HepG2 (cell line): ENCODE data around the gene MSI2. TPM values are rescaled to one million over a fixed set of nuclear protein-coding genes. Genes with fewer than 3 reads are reported as not detected.

Experiments used
- ADNP ChIP-seq: sonication (generic); formaldehyde crosslinking; IDR thresholded peaks from 2 replicates; pipeline ENCODE4 v1.4.0; 2020; ENCODE audit warnings: missing genetic modification reagents
- FOSL1 ChIP-seq: sonication (generic); formaldehyde crosslinking; IDR thresholded peaks from 2 replicates; pipeline ENCODE4 v1.9.0; 2021; ENCODE audit warnings: missing genetic modification reagents, borderline replicate concordance
- GFI1 ChIP-seq: sonication (generic); formaldehyde crosslinking; IDR thresholded peaks from 2 replicates; pipeline ENCODE4 v1.5.0; 2020; ENCODE audit warnings: missing genetic modification reagents, mild to moderate bottlenecking, borderline replicate concordance
- KLF6 ChIP-seq: IDR thresholded peaks from 2 replicates; pipeline ENCODE4 v1.8.0; 2016; ENCODE audit warnings: missing biosample characterization, missing genetic modification reagents
- NAIF1 ChIP-seq: sonication (generic); formaldehyde crosslinking; IDR thresholded peaks from 2 replicates; pipeline ENCODE4 v1.5.0; 2020; ENCODE audit warnings: mild to moderate bottlenecking, missing genetic modification reagents, borderline replicate concordance
- PCBP1 ChIP-seq: fragments of 200-400 bp; formaldehyde crosslinking; IDR thresholded peaks from 2 replicates; pipeline ENCODE4 v1.6.1; 2017; ENCODE audit warnings: mild to moderate bottlenecking, low read depth, low read length, borderline replicate concordance
- SUZ12 ChIP-seq: fragments of 150-350 bp; IDR thresholded peaks from 2 replicates; pipeline ENCODE4 v1.6.1; 2014; ENCODE audit warnings: low read depth, low read length
- YY1 ChIP-seq: IDR thresholded peaks from 2 replicates; pipeline ENCODE4 v1.6.1; 2011; ENCODE audit warnings: low read length, low read depth, moderate library complexity, mild to moderate bottlenecking; ENCODE audit not compliant: insufficient read depth, insufficient replicate concordance
- ZFP1 ChIP-seq: IDR thresholded peaks from 2 replicates; pipeline ENCODE4 v1.6.1; 2016
- ZNF124 ChIP-seq: sonication (generic); formaldehyde crosslinking; IDR thresholded peaks from 2 replicates; pipeline ENCODE4 v1.4.0; 2020; ENCODE audit warnings: missing genetic modification reagents
- ZNF572 ChIP-seq: sonication (generic); formaldehyde crosslinking; IDR thresholded peaks from 2 replicates; pipeline ENCODE4 v1.5.1; 2020; ENCODE audit warnings: mild to moderate bottlenecking, missing genetic modification reagents
- ZNF598 ChIP-seq: sonication (generic); formaldehyde crosslinking; IDR thresholded peaks from 2 replicates; pipeline ENCODE4 v1.5.1; 2020; ENCODE audit warnings: mild to moderate bottlenecking, missing genetic modification reagents, borderline replicate concordance
- polyA plus RNA-seq, 8 experiments: library from polyadenylated mRNA; depleted of rRNA in 3 of 8; stranded (reverse) in 7 of 8; unstranded in 1 of 8; fragments of >200 nt; fragmentation: Illumina TruSeq in 4 of 8; extraction: Trizol in 4 of 8; gene quantifications; 2 replicates each; pipeline versions ENCODE4 v1.2.1 to v1.2.3, GENCODE V29; 2011 to 2016; ENCODE audit warnings: low read depth in 4 of 8, missing spikeins in 1 of 8, mixed read lengths in 1 of 8; ENCODE audit not compliant: insufficient read depth in 1 of 8
- total RNA-seq, 5 experiments: library from RNA; depleted of rRNA; stranded (reverse); fragments of >200 nt; fragmentation: Illumina TruSeq; extraction: Trizol; gene quantifications; 2 replicates each; pipeline ENCODE4 v1.2.3, GENCODE V29; 2016; ENCODE audit warnings: low read depth in 1 of 5
- TF ChIP-seq, protein P1 (sequence below): sonication (generic); formaldehyde crosslinking; IDR thresholded peaks from 2 replicates; pipeline ENCODE4 v1.5.1; 2020; ENCODE audit warnings: mild to moderate bottlenecking, missing genetic modification reagents, moderate library complexity
- TF ChIP-seq, protein P2 (sequence below): IDR thresholded peaks from 2 replicates; pipeline ENCODE4 v1.6.1; 2016; ENCODE audit warnings: mild to moderate bottlenecking
- TF ChIP-seq, protein P3 (sequence below): sonication (generic); formaldehyde crosslinking; IDR thresholded peaks from 2 replicates; pipeline ENCODE4 v1.4.0; 2020; ENCODE audit warnings: missing genetic modification reagents, borderline replicate concordance
- TF ChIP-seq, protein P4 (sequence below): sonication (generic); formaldehyde crosslinking; IDR thresholded peaks from 2 replicates; pipeline ENCODE4 v1.5.0; 2020; ENCODE audit warnings: mild to moderate bottlenecking, low read depth, missing genetic modification reagents, borderline replicate concordance
- TF ChIP-seq, protein P5 (sequence below): sonication (generic); formaldehyde crosslinking; IDR thresholded peaks from 2 replicates; pipeline ENCODE4 v1.4.0; 2020; ENCODE audit warnings: missing genetic modification reagents
- TF ChIP-seq, protein P6 (sequence below): sonication (generic); formaldehyde crosslinking; IDR thresholded peaks from 2 replicates; pipeline ENCODE4 v1.4.0; 2020; ENCODE audit warnings: mild to moderate bottlenecking, low read depth, missing genetic modification reagents

The MSI2 gene
- total and polyA plus RNA-seq, 2 of the 13 experiments (the other 11 are each of a cell fraction or from before 2014, with no cell fraction given) = 77.5 to 78.4 TPM

DNA sequence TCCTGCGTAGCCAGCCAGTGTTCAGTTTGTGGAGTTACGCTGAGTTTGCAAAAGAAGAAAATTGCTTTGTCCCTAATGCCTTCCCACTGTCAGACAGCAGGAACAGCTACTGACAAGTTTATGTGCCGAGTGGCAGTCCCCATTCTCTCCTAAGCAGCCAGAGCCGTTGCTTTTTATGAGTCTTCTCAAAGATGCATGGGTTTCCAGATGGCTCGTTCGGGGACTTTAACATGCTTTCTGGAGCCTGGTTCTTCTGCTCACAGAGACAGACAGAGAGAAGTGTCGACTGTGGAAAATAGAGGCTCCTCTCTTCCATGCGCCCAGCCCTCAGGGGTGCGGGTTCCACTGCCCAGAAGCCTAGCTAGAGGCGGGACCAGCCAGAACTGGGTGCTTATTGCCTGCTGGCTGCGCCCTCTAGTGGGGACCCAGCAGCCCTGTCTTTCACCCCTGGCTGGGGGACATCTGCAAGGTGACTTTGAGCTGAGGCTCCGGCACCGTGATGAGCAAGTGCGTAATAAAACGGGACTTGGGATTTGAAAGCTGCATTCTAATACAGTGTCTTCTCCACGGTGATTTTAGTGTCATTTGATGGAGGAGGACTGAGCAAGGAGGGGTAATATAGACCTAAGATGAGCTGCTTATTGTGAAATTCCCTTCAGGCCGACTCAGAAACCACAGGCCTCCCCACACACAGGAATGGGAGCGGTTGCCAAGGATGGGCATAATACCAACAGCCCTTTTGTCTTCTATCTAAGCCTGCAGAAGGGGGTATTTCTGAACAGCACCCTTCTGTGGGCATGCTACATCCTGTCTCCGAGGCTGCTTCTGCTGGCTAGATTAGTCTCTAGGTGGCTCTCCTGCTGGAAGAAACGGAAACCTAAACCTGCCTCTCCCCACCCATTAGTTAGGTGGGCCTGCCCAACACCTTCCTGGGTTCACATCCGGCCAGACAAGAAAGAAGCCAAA is 415.6 kb downstream of the MSI2 start (continued):
- TF ChIP-seq, protein P1, sequence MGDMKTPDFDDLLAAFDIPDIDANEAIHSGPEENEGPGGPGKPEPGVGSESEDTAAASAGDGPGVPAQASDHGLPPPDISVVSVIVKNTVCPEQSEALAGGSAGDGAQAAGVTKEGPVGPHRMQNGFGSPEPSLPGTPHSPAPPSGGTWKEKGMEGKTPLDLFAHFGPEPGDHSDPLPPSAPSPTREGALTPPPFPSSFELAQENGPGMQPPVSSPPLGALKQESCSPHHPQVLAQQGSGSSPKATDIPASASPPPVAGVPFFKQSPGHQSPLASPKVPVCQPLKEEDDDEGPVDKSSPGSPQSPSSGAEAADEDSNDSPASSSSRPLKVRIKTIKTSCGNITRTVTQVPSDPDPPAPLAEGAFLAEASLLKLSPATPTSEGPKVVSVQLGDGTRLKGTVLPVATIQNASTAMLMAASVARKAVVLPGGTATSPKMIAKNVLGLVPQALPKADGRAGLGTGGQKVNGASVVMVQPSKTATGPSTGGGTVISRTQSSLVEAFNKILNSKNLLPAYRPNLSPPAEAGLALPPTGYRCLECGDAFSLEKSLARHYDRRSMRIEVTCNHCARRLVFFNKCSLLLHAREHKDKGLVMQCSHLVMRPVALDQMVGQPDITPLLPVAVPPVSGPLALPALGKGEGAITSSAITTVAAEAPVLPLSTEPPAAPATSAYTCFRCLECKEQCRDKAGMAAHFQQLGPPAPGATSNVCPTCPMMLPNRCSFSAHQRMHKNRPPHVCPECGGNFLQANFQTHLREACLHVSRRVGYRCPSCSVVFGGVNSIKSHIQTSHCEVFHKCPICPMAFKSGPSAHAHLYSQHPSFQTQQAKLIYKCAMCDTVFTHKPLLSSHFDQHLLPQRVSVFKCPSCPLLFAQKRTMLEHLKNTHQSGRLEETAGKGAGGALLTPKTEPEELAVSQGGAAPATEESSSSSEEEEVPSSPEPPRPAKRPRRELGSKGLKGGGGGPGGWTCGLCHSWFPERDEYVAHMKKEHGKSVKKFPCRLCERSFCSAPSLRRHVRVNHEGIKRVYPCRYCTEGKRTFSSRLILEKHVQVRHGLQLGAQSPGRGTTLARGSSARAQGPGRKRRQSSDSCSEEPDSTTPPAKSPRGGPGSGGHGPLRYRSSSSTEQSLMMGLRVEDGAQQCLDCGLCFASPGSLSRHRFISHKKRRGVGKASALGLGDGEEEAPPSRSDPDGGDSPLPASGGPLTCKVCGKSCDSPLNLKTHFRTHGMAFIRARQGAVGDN = peak; percentile 65
- TF ChIP-seq FOSL1 (no peak), NAIF1 (CRISPR knock-in tag) (no peak), ADNP (CRISPR knock-in tag) (no peak), ZNF598 (CRISPR knock-in tag) (0 out of 2 replicates have a peak, but pooled peaks have one; percentile 58), GFI1 (CRISPR knock-in tag) (no peak), PCBP1 (no peak), SUZ12 (no peak), ZNF124 (CRISPR knock-in tag) (peak; percentile 69; the same call in 1 of the 2 replicates), KLF6 (peak; percentile 48; the same call in 1 of the 2 replicates), YY1 (peak; percentile 44), ZNF572 (CRISPR knock-in tag) (0 out of 2 replicates have a peak, but pooled peaks have one; percentile 70), ZFP1 (CRISPR knock-in tag) (0 out of 2 replicates have a peak, but pooled peaks have one; percentile 68)
- TF ChIP-seq, protein P2, sequence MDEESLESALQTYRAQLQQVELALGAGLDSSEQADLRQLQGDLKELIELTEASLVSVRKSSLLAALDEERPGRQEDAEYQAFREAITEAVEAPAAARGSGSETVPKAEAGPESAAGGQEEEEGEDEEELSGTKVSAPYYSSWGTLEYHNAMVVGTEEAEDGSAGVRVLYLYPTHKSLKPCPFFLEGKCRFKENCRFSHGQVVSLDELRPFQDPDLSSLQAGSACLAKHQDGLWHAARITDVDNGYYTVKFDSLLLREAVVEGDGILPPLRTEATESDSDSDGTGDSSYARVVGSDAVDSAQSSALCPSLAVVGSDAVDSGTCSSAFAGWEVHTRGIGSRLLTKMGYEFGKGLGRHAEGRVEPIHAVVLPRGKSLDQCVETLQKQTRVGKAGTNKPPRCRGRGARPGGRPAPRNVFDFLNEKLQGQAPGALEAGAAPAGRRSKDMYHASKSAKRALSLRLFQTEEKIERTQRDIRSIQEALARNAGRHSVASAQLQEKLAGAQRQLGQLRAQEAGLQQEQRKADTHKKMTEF (CRISPR knock-in tag) = 0 out of 2 replicates have a peak, but pooled peaks have one; percentile 31
- TF ChIP-seq, protein P3, sequence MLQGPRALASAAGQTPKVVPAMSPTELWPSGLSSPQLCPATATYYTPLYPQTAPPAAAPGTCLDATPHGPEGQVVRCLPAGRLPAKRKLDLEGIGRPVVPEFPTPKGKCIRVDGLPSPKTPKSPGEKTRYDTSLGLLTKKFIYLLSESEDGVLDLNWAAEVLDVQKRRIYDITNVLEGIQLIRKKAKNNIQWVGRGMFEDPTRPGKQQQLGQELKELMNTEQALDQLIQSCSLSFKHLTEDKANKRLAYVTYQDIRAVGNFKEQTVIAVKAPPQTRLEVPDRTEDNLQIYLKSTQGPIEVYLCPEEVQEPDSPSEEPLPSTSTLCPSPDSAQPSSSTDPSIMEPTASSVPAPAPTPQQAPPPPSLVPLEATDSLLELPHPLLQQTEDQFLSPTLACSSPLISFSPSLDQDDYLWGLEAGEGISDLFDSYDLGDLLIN (CRISPR knock-in tag) = no peak
- TF ChIP-seq, protein P4, sequence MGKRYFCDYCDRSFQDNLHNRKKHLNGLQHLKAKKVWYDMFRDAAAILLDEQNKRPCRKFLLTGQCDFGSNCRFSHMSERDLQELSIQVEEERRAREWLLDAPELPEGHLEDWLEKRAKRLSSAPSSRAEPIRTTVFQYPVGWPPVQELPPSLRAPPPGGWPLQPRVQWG (CRISPR knock-in tag) = no peak
- TF ChIP-seq, protein P5, sequence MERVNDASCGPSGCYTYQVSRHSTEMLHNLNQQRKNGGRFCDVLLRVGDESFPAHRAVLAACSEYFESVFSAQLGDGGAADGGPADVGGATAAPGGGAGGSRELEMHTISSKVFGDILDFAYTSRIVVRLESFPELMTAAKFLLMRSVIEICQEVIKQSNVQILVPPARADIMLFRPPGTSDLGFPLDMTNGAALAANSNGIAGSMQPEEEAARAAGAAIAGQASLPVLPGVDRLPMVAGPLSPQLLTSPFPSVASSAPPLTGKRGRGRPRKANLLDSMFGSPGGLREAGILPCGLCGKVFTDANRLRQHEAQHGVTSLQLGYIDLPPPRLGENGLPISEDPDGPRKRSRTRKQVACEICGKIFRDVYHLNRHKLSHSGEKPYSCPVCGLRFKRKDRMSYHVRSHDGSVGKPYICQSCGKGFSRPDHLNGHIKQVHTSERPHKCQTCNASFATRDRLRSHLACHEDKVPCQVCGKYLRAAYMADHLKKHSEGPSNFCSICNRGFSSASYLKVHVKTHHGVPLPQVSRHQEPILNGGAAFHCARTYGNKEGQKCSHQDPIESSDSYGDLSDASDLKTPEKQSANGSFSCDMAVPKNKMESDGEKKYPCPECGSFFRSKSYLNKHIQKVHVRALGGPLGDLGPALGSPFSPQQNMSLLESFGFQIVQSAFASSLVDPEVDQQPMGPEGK (CRISPR knock-in tag) = peak; percentile 48
- TF ChIP-seq, protein P6, sequence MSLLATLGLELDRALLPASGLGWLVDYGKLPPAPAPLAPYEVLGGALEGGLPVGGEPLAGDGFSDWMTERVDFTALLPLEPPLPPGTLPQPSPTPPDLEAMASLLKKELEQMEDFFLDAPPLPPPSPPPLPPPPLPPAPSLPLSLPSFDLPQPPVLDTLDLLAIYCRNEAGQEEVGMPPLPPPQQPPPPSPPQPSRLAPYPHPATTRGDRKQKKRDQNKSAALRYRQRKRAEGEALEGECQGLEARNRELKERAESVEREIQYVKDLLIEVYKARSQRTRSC (CRISPR knock-in tag) = no peak
